IMR-90 (cell line): ENCODE results near the gene TBCD. TPM values are rescaled to one million over a fixed set of nuclear protein-coding genes. Genes with fewer than 3 reads are reported as not detected.

Source experiments
- ATAC-seq: fragments of 200-7000 bp; cut with Tn5 transposase; 2 replicates; pipeline ENCODE4 v1.9.1; 2020; ENCODE audit warnings: low read depth, mild to moderate bottlenecking, moderate library complexity
- BruUV-seq: library from RNA; stranded (reverse); fragments of 400-500 nt; replicated peaks from 2 replicates; lab custom pipeline; 2021; lab: Mats Ljungman, UMichigan
- CTCF ChIA-PET: fragments of 300-600 bp; formaldehyde crosslinking; extraction: SDS; loops from one replicate; lab custom pipeline; 2021; ENCODE audit warnings: antibody characterized with exemption; lab: Yijun Ruan, JAX
- POLR2A ChIA-PET: fragments of 300-600 bp; sonication (Branson Sonifier 250); formaldehyde crosslinking; loops from one replicate; lab custom pipeline; 2022; ENCODE audit warnings: antibody characterized with exemption; ENCODE audit not compliant: unreplicated experiment; lab: Charles Lee
- DNase-seq: peaks from one replicate; pipeline ENCODE4 v3.0.0; 2013
- H2AFZ ChIP-seq: replicated peaks from 2 replicates; pipeline ENCODE3; 2013; ENCODE audit warnings: low read length, mild to moderate bottlenecking; ENCODE audit not compliant: poor library complexity
- H2AK5ac ChIP-seq: 2 replicates; pipeline ENCODE4 v1.6.1; 2013; ENCODE audit warnings: low read depth, low read length, inconsistent platforms
- H2AK9ac ChIP-seq: replicated peaks from 2 replicates; pipeline ENCODE3; 2013; ENCODE audit warnings: mild to moderate bottlenecking, low read depth, low read length, moderate library complexity; ENCODE audit not compliant: poor library complexity
- H2BK120ac ChIP-seq: 2 replicates; pipeline ENCODE4 v1.6.1; 2013; ENCODE audit warnings: low read depth, low read length, inconsistent platforms
- H2BK15ac ChIP-seq: 3 replicates; pipeline ENCODE4 v1.6.1; 2013; ENCODE audit warnings: low read depth, low read length, inconsistent platforms
- H2BK20ac ChIP-seq: 2 replicates; pipeline ENCODE4 v1.6.1; 2013; ENCODE audit warnings: low read depth, mild to moderate bottlenecking, inconsistent platforms, low read length, moderate library complexity
- H2BK5ac ChIP-seq: 2 replicates; pipeline ENCODE4 v1.6.1; 2013; ENCODE audit warnings: mild to moderate bottlenecking, low read depth, low read length, inconsistent platforms; ENCODE audit not compliant: poor library complexity, severe bottlenecking
- H3K14ac ChIP-seq: replicated peaks from 2 replicates; pipeline ENCODE4 v1.6.1; 2013; ENCODE audit warnings: low read depth, low read length, inconsistent platforms
- H3K18ac ChIP-seq: 2 replicates; pipeline ENCODE4 v1.6.1; 2013; ENCODE audit warnings: low read depth, low read length, control low read depth
- H3K23ac ChIP-seq: 2 replicates; pipeline ENCODE4 v1.6.1; 2013; ENCODE audit warnings: low read depth, low read length, inconsistent platforms
- H3K27ac ChIP-seq: 2 replicates; pipeline ENCODE4 v1.5.1; 2013; ENCODE audit warnings: mild to moderate bottlenecking, control low read depth, low read length; ENCODE audit not compliant: insufficient read depth
- H3K27me3 ChIP-seq: 2 replicates; pipeline ENCODE4 v1.6.1; 2013; ENCODE audit warnings: low read length; ENCODE audit not compliant: control insufficient read depth, insufficient read depth
- H3K36me3 ChIP-seq: 2 replicates; pipeline ENCODE4 v1.6.1; 2013; ENCODE audit warnings: low read length, mixed read lengths; ENCODE audit not compliant: control insufficient read depth, insufficient read depth
- H3K4ac ChIP-seq: 2 replicates; pipeline ENCODE4 v1.6.1; 2013; ENCODE audit warnings: low read depth, low read length, inconsistent platforms
- H3K4me1 ChIP-seq: 2 replicates; pipeline ENCODE4 v1.6.1; 2013; ENCODE audit warnings: low read length, mixed read lengths; ENCODE audit not compliant: control insufficient read depth, insufficient read depth
- H3K4me2 ChIP-seq: 2 replicates; pipeline ENCODE4 v1.6.1; 2013; ENCODE audit warnings: low read depth, mild to moderate bottlenecking, control low read depth, low read length, moderate library complexity
- H3K4me3 ChIP-seq: 2 replicates; pipeline ENCODE4 v1.5.1; 2013; ENCODE audit warnings: low read depth, mild to moderate bottlenecking, control low read depth, low read length, moderate library complexity; ENCODE audit not compliant: insufficient read depth
- H3K56ac ChIP-seq: 2 replicates; pipeline ENCODE4 v1.6.1; 2013; ENCODE audit warnings: low read length, inconsistent platforms; ENCODE audit not compliant: insufficient read depth; ENCODE audit errors: extremely low read depth
- H3K79me1 ChIP-seq, 2 experiments: 2 replicates each; pipeline ENCODE4 v1.6.1; 2013; ENCODE audit warnings: low read length in 2 of 2, inconsistent platforms in 1 of 2, low read depth in 1 of 2
- H3K9ac ChIP-seq: 2 replicates; pipeline ENCODE4 v1.6.1; 2013; ENCODE audit warnings: low read depth, low read length, control low read depth
- H3K9me1 ChIP-seq: 2 replicates; pipeline ENCODE4 v1.6.1; 2013; ENCODE audit warnings: low read length, inconsistent platforms; ENCODE audit not compliant: insufficient read depth
- H3K9me3 ChIP-seq: 2 replicates; pipeline ENCODE4 v1.6.1; 2013; ENCODE audit warnings: low read length; ENCODE audit not compliant: control insufficient read depth, insufficient read depth
- H4K20me1 ChIP-seq: 2 replicates; pipeline ENCODE4 v1.6.1; 2013; ENCODE audit warnings: low read length, inconsistent platforms; ENCODE audit not compliant: insufficient read depth
- H4K5ac ChIP-seq: 2 replicates; pipeline ENCODE4 v1.6.1; 2013; ENCODE audit warnings: mild to moderate bottlenecking, low read depth, low read length, control low read depth
- H4K8ac ChIP-seq, 2 experiments: 2 replicates each; pipeline ENCODE4 v1.6.1; 2013; ENCODE audit warnings: low read depth in 2 of 2, low read length in 2 of 2, control low read depth in 1 of 2, inconsistent platforms in 1 of 2
- H4K91ac ChIP-seq: 2 replicates; pipeline ENCODE4 v1.6.1; 2013; ENCODE audit warnings: low read depth, low read length, inconsistent platforms; ENCODE audit not compliant: insufficient read depth
- BHLHE40 ChIP-seq: fragments of 150-350 bp; IDR thresholded peaks from 2 replicates; pipeline ENCODE4 v1.6.1; 2016; ENCODE audit warnings: mild to moderate bottlenecking, low read depth, low read length
- CHD1 ChIP-seq: IDR thresholded peaks from 2 replicates; pipeline ENCODE4 v1.6.1; 2012; ENCODE audit warnings: low read depth, low read length, improper control_type of control experiment
- CTCF ChIP-seq: conservative IDR thresholded peaks from 2 replicates; pipeline ENCODE4 v1.5.1; 2012; ENCODE audit warnings: mild to moderate bottlenecking, low read depth, low read length, improper control_type of control experiment
- MXI1 ChIP-seq: IDR thresholded peaks from 2 replicates; pipeline ENCODE4 v1.6.1; 2012; ENCODE audit warnings: low read depth, mild to moderate bottlenecking, low read length, moderate library complexity, borderline replicate concordance
- NFE2L2 ChIP-seq: fragments of 150-350 bp; IDR thresholded peaks from 2 replicates; pipeline ENCODE4 v1.6.1; 2016; ENCODE audit warnings: low read depth, mild to moderate bottlenecking, low read length
- POLR2A ChIP-seq: IDR thresholded peaks from 2 replicates; pipeline ENCODE4 v1.6.1; 2012; ENCODE audit warnings: mild to moderate bottlenecking, low read depth, low read length
- RFX5 ChIP-seq: IDR thresholded peaks from 2 replicates; pipeline ENCODE4 v1.8.0; 2012; ENCODE audit warnings: low read depth, mild to moderate bottlenecking, low read length, moderate library complexity
- USF2 ChIP-seq: fragments of 150-350 bp; IDR thresholded peaks from 2 replicates; pipeline ENCODE4 v1.6.1; 2017; ENCODE audit warnings: mild to moderate bottlenecking, antibody characterized with exemption, low read length, low read depth
- WGBS, 2 experiments: methylation state at CpG; one replicate each; pipeline versions ENCODE4 v1.1.5 to v1.1.7; 2013; ENCODE audit warnings: missing lambda C conversion rate in 2 of 2; ENCODE audit not compliant: insufficient read length in 1 of 2; ENCODE audit errors: extremely low coverage in 2 of 2; 5-methylcytosine and 5-hydroxymethylcytosine counted together
- dilution Hi-C: fragments of 300-500 bp; cut with HindIII; formaldehyde crosslinking; loops from one replicate; pipeline ENCODE4 v1.14.3; 2018; ENCODE audit warnings: low sequenced_read_pairs; ENCODE audit not compliant: unreplicated experiment
- in situ Hi-C: fragments of 300-500 bp; cut with MboI; formaldehyde crosslinking; loops from 3 replicates; pipeline ENCODE4 v1.14.3; 2019; ENCODE audit warnings: low sequenced_read_pairs, inconsistent platforms, mixed read lengths
- intact Hi-C: fragments of 100-400 bp; cut with micrococcal nuclease; formaldehyde crosslinking; loops from 2 replicates; pipeline ENCODE4 v1.10.0; 2022
- polyA plus RNA-seq, 3 experiments: library from polyadenylated mRNA; depleted of rRNA; stranded (reverse); fragments of >200 nt; gene quantifications; 2 replicates each; pipeline ENCODE4 v1.2.3, GENCODE V29; 2012; ENCODE audit warnings: low replicate concordance in 1 of 3
- total RNA-seq: library from RNA; depleted of rRNA; stranded (reverse); fragments of >200 nt; gene quantifications from 2 replicates; pipeline ENCODE4 v1.2.3, GENCODE V29; 2012

Gene TBCD
- total and polyA plus RNA-seq, 2 of the 4 experiments (the other 2 are of a cell fraction): 21.9 to 54.5 TPM

GRCh38 chr17:82861393-82861775, 109.5 kb downstream of the TBCD start:
- dilution Hi-C loops (no loop called here), in situ Hi-C loops (no loop called here), intact Hi-C loops (no loop called here)
- no peak overlapping the region for H4K91ac ChIP-seq
- no peak overlapping the region for H2AK5ac ChIP-seq
- H3K4me2 ChIP-seq: no peak overlapping the region
- no peak overlapping the region for H3K4ac ChIP-seq
- H3K36me3 ChIP-seq: no peaks in the 10 kb centered on the region
- no peaks in the 10 kb centered on the region for H3K9me3 ChIP-seq
- H4K20me1 ChIP-seq: peaks cover 5% of the 10 kb centered on the region
- H3K9me1 ChIP-seq: peaks cover 30% of the 10 kb centered on the region
- no peak overlapping the region for H3K4me3 ChIP-seq
- H3K56ac ChIP-seq: no peak overlapping the region
- ChIA-PET CTCF (interaction anchor here (0.8 kb wide), 1 partner anchor 11 kb away, joined by 3 read pairs; no protein-coding TSS in a partner anchor), POLR2A (interaction anchor here (0.7 kb wide), 1 partner anchor 29 kb away, joined by 6 read pairs; no protein-coding TSS in a partner anchor)
- no peak overlapping the region for H3K23ac ChIP-seq
- no peak overlapping the region for H2AK9ac ChIP-seq
- peaks cover 14 to 54% of the 10 kb centered on the region in 2 experiments for H3K79me1 ChIP-seq
- no peak overlapping the region for H4K8ac ChIP-seq
- no peak overlapping the region for H2AFZ ChIP-seq
- no peak overlapping the region for H3K18ac ChIP-seq
- no TSS peak for BruUV-seq
- H2BK120ac ChIP-seq: no peak overlapping the region
- H3K27me3 ChIP-seq: no peaks in the 10 kb centered on the region
- H2BK20ac ChIP-seq: no peak overlapping the region
- H4K5ac ChIP-seq: no peak overlapping the region
- no peak for DNase-seq
- no peak overlapping the region for H3K14ac ChIP-seq
- TF ChIP-seq MXI1 (no peak), RFX5 (no peak), CHD1 (no peak), BHLHE40 (no peak), NFE2L2 (no peak), POLR2A (no peak), CTCF (no peak), USF2 (no peak)
- no peak overlapping the region for H2BK5ac ChIP-seq
- peaks cover 25% of the 10 kb centered on the region for H3K4me1 ChIP-seq
- no CpG with 5 or more reads among the region's 12 CpGs for WGBS, 2 experiments
- no peak for ATAC-seq
- no peak overlapping the region for H2BK15ac ChIP-seq
- no peak overlapping the region for H3K9ac ChIP-seq
- no peak overlapping the region for H3K27ac ChIP-seq
